Activated T-cell treated with anti-CD3 and anti-CD28 coated beads, Interleukin-2, amount 50 U/mL, for 72 hours (primary cell): ENCODE measurements around the gene TRIP4. TPM values are rescaled to one million over a fixed set of nuclear protein-coding genes. Genes with fewer than 3 reads are reported as not detected.
"Not testable (repeated sequence)": the region's sequence is repeated elsewhere in the genome, so short reads cannot be mapped to it uniquely, and the experiment has no call there.

Experiments used
- ATAC-seq, 2 donors: fragments of 150-1000 bp; cut with Tn5 transposase; replicated peaks in 1 of 2; 2 replicates each; pipeline ENCODE4 v1.10.0; 2021; ENCODE audit warnings: moderate library complexity in 2 of 2, mild to moderate bottlenecking in 1 of 2
- DNase-seq, 2 donors: peaks; one replicate each; pipeline ENCODE4 v3.0.0; 2021 to 2022; ENCODE audit warnings: mixed read lengths in 1 of 2
- H3K27ac Mint-ChIP-seq: one replicate; pipeline ENCODE4 v1.8.0; 2022; ENCODE audit warnings: mild to moderate bottlenecking, moderate library complexity, mixed read lengths
- H3K27me3 Mint-ChIP-seq: one replicate; pipeline ENCODE4 v1.8.0; 2022; ENCODE audit warnings: low read depth, mixed read lengths
- H3K36me3 Mint-ChIP-seq, 2 donors: one replicate each; pipeline ENCODE4 v1.8.0; 2022; ENCODE audit warnings: mixed read lengths in 2 of 2, mild to moderate bottlenecking in 1 of 2; ENCODE audit not compliant: insufficient read depth in 2 of 2
- H3K4me1 Mint-ChIP-seq: one replicate; pipeline ENCODE4 v1.8.0; 2022; ENCODE audit warnings: low read depth, mixed read lengths
- H3K4me3 Mint-ChIP-seq, 2 donors: one replicate each; pipeline ENCODE4 v1.8.0; 2022; ENCODE audit warnings: mild to moderate bottlenecking in 2 of 2, mixed read lengths in 2 of 2, moderate library complexity in 2 of 2
- H3K9me3 Mint-ChIP-seq, 2 donors: one replicate each; pipeline ENCODE4 v1.8.0; 2022; ENCODE audit warnings: mixed read lengths in 2 of 2
- total RNA-seq, 2 donors: library from RNA; stranded (reverse); gene quantifications; one replicate each; pipeline ENCODE4 v1.2.3, GENCODE V29; 2022

Gene TRIP4
- total RNA-seq: 10 to 100 TPM; 27.9 to 29.7 TPM

DNA sequence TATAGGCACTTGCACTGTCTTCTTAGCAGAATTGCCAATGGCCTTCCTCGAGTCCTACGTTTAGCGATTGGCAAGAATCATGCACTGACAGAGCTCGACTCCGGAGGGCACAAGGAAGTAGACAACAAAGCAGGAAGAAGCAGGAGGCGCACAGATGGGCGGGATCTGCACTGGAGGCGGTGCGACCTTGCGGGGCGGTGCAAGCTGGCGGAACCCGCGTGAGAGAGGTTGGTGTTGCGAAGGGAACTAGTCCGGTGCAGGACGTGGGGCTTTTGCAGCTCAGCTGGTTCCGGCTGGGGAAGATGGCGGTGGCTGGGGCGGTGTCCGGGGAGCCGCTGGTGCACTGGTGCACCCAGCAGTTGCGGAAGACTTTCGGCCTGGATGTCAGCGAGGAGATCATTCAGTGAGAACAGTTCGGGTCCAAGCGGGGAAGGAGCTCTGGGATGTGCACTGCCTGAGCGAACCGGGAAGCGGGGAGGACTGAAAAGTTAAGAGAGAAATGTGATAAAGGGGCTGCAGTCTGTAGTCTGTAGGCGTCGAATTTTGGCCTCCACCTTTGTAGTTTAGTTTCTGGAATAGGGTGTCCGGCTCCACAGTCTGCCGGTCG, at the start of gene TRIP4:
TSS of gene TRIP4 (plus strand) at position 275 of the 607 bp plus-strand sequence. CDS start at position 303, 28 bp downstream.
- H3K9me3 Mint-ChIP-seq: peaks cover 0 to 1% of the 10 kb centered on the region in 2 donors

DNA sequence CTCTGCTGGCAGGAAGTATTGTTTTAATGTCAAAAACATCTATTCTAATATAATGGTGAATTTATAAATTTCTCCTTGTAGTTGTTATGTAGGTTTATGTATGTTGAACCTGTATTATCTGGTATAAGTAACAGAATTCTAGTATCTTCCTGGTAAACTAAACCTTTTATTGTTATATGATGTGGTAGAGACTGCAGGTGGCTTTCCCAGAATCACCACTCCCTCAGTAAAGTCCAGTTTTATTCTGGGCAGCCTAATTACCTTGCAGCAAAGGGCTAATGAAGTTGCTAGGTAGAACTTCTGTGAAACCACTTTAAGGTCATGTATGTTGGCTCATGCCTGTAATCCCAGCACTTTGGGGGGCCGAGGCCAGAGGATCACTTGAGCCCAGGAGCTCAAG, 47.3 kb upstream of the TRIP4 start:
- Mint-ChIP-seq H3K4me3 (no peak overlapping the region), H3K9me3 (no peaks in the 10 kb centered on the region), H3K4me1 (peaks cover 19% of the 10 kb centered on the region), H3K27ac (no peak overlapping the region), H3K36me3 (peaks cover 0 to 2% of the 10 kb centered on the region in 2 donors), H3K27me3 (no peaks in the 10 kb centered on the region)
- ATAC-seq (no peak), DNase-seq (no peak)

More for the DNA sequence above, at the start of gene TRIP4:
- peaks cover 16% of the 10 kb centered on the region for H3K4me1 Mint-ChIP-seq
- peak; percentile 96 to 97 for DNase-seq
- peaks cover 5% of the 10 kb centered on the region in 2 donors for H3K36me3 Mint-ChIP-seq
- no peaks in the 10 kb centered on the region for H3K27me3 Mint-ChIP-seq
- ATAC-seq: peak; percentile 100
- peak within 1 kb of the TSS; percentile 91 to 96 for H3K4me3 Mint-ChIP-seq
- peak within 1 kb of the TSS; percentile 73 for H3K27ac Mint-ChIP-seq

DNA sequence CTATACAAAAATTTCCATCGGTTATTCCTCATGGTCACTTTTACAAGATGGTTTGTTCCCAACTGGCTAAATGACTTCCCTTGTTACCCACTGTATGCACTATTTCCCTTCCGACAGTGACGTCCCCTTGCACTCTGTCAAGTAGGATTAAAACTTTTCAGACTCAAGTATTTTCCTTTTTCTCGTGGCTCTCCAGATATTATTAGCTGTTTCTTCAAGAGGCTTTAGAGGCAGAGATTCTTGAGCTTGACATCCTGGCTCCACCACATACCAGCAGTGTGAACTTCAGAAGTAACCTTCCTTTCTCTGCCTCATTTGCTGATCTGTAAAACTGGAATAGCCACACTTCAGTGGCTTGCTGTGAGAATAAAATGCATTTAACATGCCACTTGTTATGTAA, 45.7 kb upstream of the TRIP4 start:
- peaks cover 5% of the 10 kb centered on the region for H3K4me1 Mint-ChIP-seq
- no peak overlapping the region for H3K4me3 Mint-ChIP-seq
- H3K36me3 Mint-ChIP-seq: peaks cover 0 to 2% of the 10 kb centered on the region in 2 donors
- DNase-seq: no peak
- ATAC-seq: no peak
- no peak overlapping the region for H3K27ac Mint-ChIP-seq
- no peaks in the 10 kb centered on the region for H3K9me3 Mint-ChIP-seq
- no peaks in the 10 kb centered on the region for H3K27me3 Mint-ChIP-seq

- H3K4me1 Mint-ChIP-seq: peaks cover 4% of the 10 kb centered on the region
- no peak for DNase-seq
- H3K27me3 Mint-ChIP-seq: no peaks in the 10 kb centered on the region
- ATAC-seq: no peak
- H3K4me3 Mint-ChIP-seq: no peak overlapping the region
- H3K27ac Mint-ChIP-seq: no peak overlapping the region
- H3K36me3 Mint-ChIP-seq: peaks cover 0 to 4% of the 10 kb centered on the region in 2 donors
- no peaks in the 10 kb centered on the region for H3K9me3 Mint-ChIP-seq
These were observed 44.4 kb upstream of the TRIP4 start for GRCh38 chr15:64343222-64343621.

- Mint-ChIP-seq H3K9me3 (no peaks in the 10 kb centered on the region), H3K27me3 (no peaks in the 10 kb centered on the region)
These were observed 43.8 kb upstream of the TRIP4 start for GRCh38 chr15:64343841-64344240.

GRCh38 chr15:64344651-64345294, 42.9 kb upstream of the TRIP4 start:
- ATAC-seq (no peak), DNase-seq (no peak)
- Mint-ChIP-seq H3K9me3 (no peaks in the 10 kb centered on the region), H3K27ac (no peak overlapping the region), H3K4me3 (no peak overlapping the region), H3K27me3 (no peaks in the 10 kb centered on the region), H3K36me3 (peaks cover 0 to 4% of the 10 kb centered on the region in 2 donors), H3K4me1 (peaks cover 4% of the 10 kb centered on the region)

More at GRCh38 chr15:64343841-64344240, 43.8 kb upstream of the TRIP4 start:
- ATAC-seq: no peak
- no peak for DNase-seq
- Mint-ChIP-seq H3K4me3 (no peak overlapping the region), H3K27ac (no peak overlapping the region), H3K36me3 (peaks cover 0 to 4% of the 10 kb centered on the region in 2 donors), H3K4me1 (peaks cover 4% of the 10 kb centered on the region)

GRCh38 chr15:64346242-64346641, 41.4 kb upstream of the TRIP4 start:
- not testable (repeated sequence) for H3K9me3 Mint-ChIP-seq, H3K27ac Mint-ChIP-seq, H3K4me1 Mint-ChIP-seq, DNase-seq, H3K27me3 Mint-ChIP-seq, H3K36me3 Mint-ChIP-seq, H3K4me3 Mint-ChIP-seq, ATAC-seq

GRCh38 chr15:64348455-64348854, 39.2 kb upstream of the TRIP4 start:
- no peaks in the 10 kb centered on the region for H3K9me3 Mint-ChIP-seq
- no peak overlapping the region for H3K4me3 Mint-ChIP-seq
- H3K4me1 Mint-ChIP-seq: peaks cover 6% of the 10 kb centered on the region
- ATAC-seq: no peak
- no peak overlapping the region for H3K27ac Mint-ChIP-seq
- peaks cover 0 to 2% of the 10 kb centered on the region in 2 donors for H3K36me3 Mint-ChIP-seq
- no peaks in the 10 kb centered on the region for H3K27me3 Mint-ChIP-seq
- DNase-seq: no peak

DNA sequence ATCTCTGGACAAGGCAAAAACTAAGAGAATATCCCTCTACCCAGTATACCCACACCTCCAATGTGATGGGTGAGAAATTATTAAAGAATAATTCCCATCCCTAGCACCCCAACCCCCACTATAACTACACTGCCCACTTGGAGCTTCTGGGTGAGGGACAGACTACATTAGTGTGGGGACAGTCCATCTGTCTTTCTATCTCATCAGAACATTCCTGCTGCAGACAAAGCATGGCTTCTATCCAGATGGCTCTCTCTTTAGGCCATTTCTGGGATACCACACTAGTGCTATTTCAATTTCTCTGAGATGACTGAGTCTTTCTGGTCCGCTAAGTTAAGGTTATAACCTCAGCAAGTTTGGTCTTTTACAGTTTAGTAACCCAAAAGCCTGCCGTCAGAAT, 38.3 kb upstream of the TRIP4 start:
- ATAC-seq (no peak), DNase-seq (no peak)
- H3K36me3 Mint-ChIP-seq: peaks cover 0 to 2% of the 10 kb centered on the region in 2 donors
- no peak overlapping the region for H3K4me3 Mint-ChIP-seq
- H3K27ac Mint-ChIP-seq: no peak overlapping the region
- peaks cover 6% of the 10 kb centered on the region for H3K4me1 Mint-ChIP-seq
- H3K9me3 Mint-ChIP-seq: no peaks in the 10 kb centered on the region
- no peaks in the 10 kb centered on the region for H3K27me3 Mint-ChIP-seq

GRCh38 chr15:64351265-64351664, 36.4 kb upstream of the TRIP4 start:
- H3K4me1 Mint-ChIP-seq: peaks cover 19% of the 10 kb centered on the region
- no peak overlapping the region for H3K27ac Mint-ChIP-seq
- H3K36me3 Mint-ChIP-seq: peaks cover 1 to 2% of the 10 kb centered on the region in 2 donors
- ATAC-seq: no peak
- no peaks in the 10 kb centered on the region for H3K27me3 Mint-ChIP-seq
- DNase-seq: no peak
- H3K4me3 Mint-ChIP-seq: no peak overlapping the region
- no peaks in the 10 kb centered on the region for H3K9me3 Mint-ChIP-seq

- H3K4me1 Mint-ChIP-seq: peaks cover 27% of the 10 kb centered on the region
- H3K36me3 Mint-ChIP-seq: peaks cover 1% of the 10 kb centered on the region in 2 donors
- H3K9me3 Mint-ChIP-seq: no peaks in the 10 kb centered on the region
- no peaks in the 10 kb centered on the region for H3K27me3 Mint-ChIP-seq
- peak overlapping the region; percentile 97 to 98 for H3K4me3 Mint-ChIP-seq
- ATAC-seq (no peak), DNase-seq (no peak)
- H3K27ac Mint-ChIP-seq: peak overlapping the region; percentile 95
These were observed 32.8 kb upstream of the TRIP4 start for GRCh38 chr15:64354688-64355344.

GRCh38 chr15:64355348-64355943, 32.2 kb upstream of the TRIP4 start:
- H3K9me3 Mint-ChIP-seq: no peaks in the 10 kb centered on the region
- H3K27ac Mint-ChIP-seq: peak overlapping the region; percentile 95
- H3K36me3 Mint-ChIP-seq: peaks cover 1% of the 10 kb centered on the region in 2 donors
- H3K4me1 Mint-ChIP-seq: peaks cover 27% of the 10 kb centered on the region
- peak; percentile 36 to 64 for DNase-seq
- ATAC-seq: peak; percentile 38 to 43
- no peaks in the 10 kb centered on the region for H3K27me3 Mint-ChIP-seq
- H3K4me3 Mint-ChIP-seq: peak overlapping the region; percentile 97 to 98
